Left kidney (tissue), 8 donors: Measurements from ENCODE around the gene AAMP. TPM values are rescaled to one million over a fixed set of nuclear protein-coding genes. Genes with fewer than 3 reads are reported as not detected.
A peak's percentile ranks its signal among the peaks of the same experiment; 100 is the strongest.
"Not testable (repeated sequence)": the region's sequence is repeated elsewhere in the genome, so short reads cannot be mapped to it uniquely, and the experiment has no call there.

ENCODE experiments used
- DNase-seq: peaks from one replicate; pipeline ENCODE4 v3.0.0-alpha.2; 2013
- long read RNA-seq, 8 donors: transcript quantifications; one replicate each; lab custom pipeline, GENCODE V29; 2026
- polyA plus RNA-seq: library from polyadenylated mRNA; unstranded; fragments of 120-200 nt; gene quantifications from one replicate; pipeline ENCODE4 v1.2.1, GENCODE V29; 2013; ENCODE audit not compliant: insufficient read length

The AAMP gene, protein sequence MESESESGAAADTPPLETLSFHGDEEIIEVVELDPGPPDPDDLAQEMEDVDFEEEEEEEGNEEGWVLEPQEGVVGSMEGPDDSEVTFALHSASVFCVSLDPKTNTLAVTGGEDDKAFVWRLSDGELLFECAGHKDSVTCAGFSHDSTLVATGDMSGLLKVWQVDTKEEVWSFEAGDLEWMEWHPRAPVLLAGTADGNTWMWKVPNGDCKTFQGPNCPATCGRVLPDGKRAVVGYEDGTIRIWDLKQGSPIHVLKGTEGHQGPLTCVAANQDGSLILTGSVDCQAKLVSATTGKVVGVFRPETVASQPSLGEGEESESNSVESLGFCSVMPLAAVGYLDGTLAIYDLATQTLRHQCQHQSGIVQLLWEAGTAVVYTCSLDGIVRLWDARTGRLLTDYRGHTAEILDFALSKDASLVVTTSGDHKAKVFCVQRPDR
- polyA plus RNA-seq: 117 TPM
- long read RNA-seq, donor 1, transcript AAMP-201 (11 exons, 1,886 nt): major isoform, 46 of 381 reads
- long read RNA-seq, donor 1, transcript AAMP-202 (10 exons, 1,761 nt): minor isoform, 9 of 381 reads
- long read RNA-seq, donor 1, partial matches to known transcripts: 126 of 381 reads
- long read RNA-seq, donor 1, other reads (novel, unspliced or antisense): 193 of 381 reads
- long read RNA-seq, donor 2, transcript AAMP-204 (11 exons, 1,804 nt): minor isoform, 6 of 61 reads
- long read RNA-seq, donor 2, transcript AAMP-201 (11 exons, 1,886 nt): major isoform, 41 of 61 reads
- long read RNA-seq, donor 2, partial matches to known transcripts: 7 of 61 reads
- long read RNA-seq, donor 2, other reads (novel, unspliced or antisense): 0 of 61 reads
- long read RNA-seq, donor 3, transcript AAMP-201 (11 exons, 1,886 nt): major isoform, 31 of 38 reads
- long read RNA-seq, donor 3, partial matches to known transcripts: 0 of 38 reads
- long read RNA-seq, donor 3, other reads (novel, unspliced or antisense): 0 of 38 reads
- long read RNA-seq, donor 4, partial matches to known transcripts: 0 of 1 reads
- long read RNA-seq, donor 4, other reads (novel, unspliced or antisense): 0 of 1 reads
- long read RNA-seq, donor 5, transcript AAMP-201 (11 exons, 1,886 nt): major isoform, 53 of 720 reads
- long read RNA-seq, donor 5, transcript AAMP-204 (11 exons, 1,804 nt): minor isoform, 10 of 720 reads
- long read RNA-seq, donor 5, partial matches to known transcripts: 266 of 720 reads
- long read RNA-seq, donor 5, other reads (novel, unspliced or antisense): 387 of 720 reads
- long read RNA-seq, donor 6, transcript AAMP-202 (10 exons, 1,761 nt): minor isoform, 7 of 72 reads
- long read RNA-seq, donor 6, transcript AAMP-204 (11 exons, 1,804 nt): minor isoform, 5 of 72 reads
- long read RNA-seq, donor 6, transcript AAMP-201 (11 exons, 1,886 nt): major isoform, 38 of 72 reads
- long read RNA-seq, donor 6, partial matches to known transcripts: 18 of 72 reads
- long read RNA-seq, donor 6, other reads (novel, unspliced or antisense): 0 of 72 reads
- long read RNA-seq, donor 7, transcript AAMP-201 (11 exons, 1,886 nt): major isoform, 56 of 410 reads
- long read RNA-seq, donor 7, transcript AAMP-202 (10 exons, 1,761 nt): minor isoform, 7 of 410 reads
- long read RNA-seq, donor 7, partial matches to known transcripts: 335 of 410 reads
- long read RNA-seq, donor 7, other reads (novel, unspliced or antisense): 5 of 410 reads
- long read RNA-seq, donor 8, transcript AAMP-201 (11 exons, 1,886 nt): major isoform, 18 of 33 reads
- long read RNA-seq, donor 8, partial matches to known transcripts: 6 of 33 reads
- long read RNA-seq, donor 8, other reads (novel, unspliced or antisense): 0 of 33 reads

DNA sequence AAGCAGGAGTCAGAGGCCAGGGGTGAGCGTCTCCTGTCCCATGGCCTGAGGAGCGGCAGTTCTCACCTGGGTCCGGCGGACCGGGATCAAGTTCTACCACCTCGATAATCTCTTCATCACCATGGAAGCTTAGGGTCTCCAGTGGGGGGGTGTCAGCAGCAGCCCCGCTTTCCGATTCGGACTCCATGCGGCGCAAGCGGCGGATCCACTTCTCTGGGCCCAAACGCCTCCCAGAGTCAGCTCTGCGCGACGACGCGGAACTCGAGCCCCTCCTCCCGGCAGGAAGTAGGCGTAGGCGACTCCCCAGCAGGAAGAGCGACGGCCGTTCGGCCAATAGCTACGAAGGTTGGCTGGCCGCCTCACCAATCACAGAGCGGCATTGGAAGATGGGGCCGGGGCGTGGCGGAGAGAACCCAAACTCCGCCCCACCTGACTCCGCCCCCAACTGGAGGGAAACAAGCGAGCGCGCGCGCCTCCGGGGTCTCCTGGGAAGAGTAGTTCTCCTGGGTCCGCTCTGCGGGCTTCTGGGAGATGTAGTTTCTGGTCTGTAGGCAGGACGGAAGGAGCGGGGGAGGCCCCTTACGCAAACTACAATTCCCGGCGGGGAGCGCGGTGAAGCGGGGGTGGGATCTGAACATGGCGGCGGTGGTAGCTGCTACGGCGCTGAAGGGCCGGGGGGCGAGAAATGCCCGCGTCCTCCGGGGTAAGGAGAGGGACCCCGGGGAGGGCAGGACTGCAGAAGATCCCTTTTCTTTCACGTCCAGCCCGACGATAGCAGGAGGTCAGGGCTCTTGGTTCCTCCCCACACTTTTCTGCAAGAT is at the start of gene AAMP, which contains the start of gene PNKD:
AAMP (minus strand) TSS at position 238 of the 821 bp plus-strand sequence; CDS start at position 187, 51 bp downstream.
PNKD (plus strand) TSS at position 620 of the 821 bp plus-strand sequence; CDS start at position 637, 17 bp downstream.
- DNase-seq: peak; percentile 100

DNA sequence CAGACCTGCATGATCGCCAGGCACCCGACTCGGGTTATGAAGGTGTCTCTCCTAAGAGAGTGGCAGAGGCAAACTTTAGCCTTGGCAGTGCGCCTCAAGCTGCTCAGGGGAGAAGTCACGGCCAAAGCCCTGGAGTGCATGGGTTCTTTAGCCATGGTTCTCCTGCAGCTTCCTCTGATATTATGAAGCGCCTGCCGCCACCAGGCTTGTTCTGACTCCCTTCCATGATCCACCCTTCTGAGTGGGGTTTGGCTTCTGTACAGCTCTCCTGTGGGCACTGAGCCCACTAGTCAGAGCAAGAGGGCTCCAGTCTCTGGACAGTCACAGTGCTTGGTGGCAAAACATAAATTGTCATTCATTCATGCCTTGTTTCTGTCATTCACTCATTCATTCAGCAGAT is 48.3 kb upstream of the AAMP start:
- no peak for DNase-seq

DNA sequence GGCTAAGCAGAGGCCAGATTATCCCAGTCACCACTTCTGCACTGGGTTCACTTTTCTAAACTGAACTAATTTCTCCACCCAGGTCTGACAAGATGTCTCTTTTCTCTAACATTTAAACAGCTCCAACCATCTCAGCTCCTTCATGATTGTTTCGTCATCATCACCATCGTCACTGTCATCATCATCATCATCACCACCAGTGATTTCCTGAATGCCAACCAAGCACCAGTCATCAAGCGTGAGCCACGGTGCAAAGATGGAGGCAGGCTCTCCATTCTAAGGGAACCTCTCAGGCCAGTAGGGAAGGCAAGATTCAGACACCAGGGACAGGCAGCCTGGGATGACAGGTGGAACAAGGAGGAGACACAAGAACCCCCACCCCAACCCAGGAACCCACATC is 47.9 kb upstream of the AAMP start:
- DNase-seq: no peak

DNA sequence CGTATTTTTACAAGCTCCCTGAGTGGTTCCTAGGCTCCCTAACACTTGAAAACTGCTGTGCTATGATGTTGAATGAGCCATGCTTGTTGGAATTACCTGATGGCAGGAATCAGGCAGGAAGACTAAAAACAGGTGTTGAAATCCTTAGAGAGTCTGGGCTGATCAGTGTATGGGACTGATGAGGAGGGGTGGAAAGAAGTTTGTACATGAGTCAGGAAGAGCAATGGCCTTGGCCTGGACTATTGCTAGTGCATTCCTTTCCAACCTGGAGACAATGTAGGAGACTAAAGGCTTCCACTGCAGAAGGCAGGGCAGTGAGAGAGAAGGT is 47.3 kb upstream of the AAMP start:
- no peak for DNase-seq

DNA sequence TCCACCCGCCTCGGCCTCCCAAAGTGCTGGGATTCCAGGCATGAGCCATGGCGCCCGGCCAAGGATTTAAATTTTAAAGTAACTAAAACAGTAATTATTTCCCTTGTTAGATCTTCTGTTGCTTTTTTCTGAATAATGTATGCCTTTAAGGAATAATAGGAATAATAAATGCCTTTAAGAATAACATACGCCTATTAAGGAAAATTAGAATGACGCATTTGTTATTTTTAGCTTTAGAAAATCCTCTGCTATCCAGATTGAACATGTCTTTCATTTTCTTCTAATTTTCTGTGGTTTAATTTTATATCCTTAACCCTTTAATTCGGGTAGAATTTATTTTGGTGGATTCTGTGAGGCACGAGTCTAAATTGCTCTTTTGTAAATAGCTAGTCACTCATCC is 45.5 kb upstream of the AAMP start:
- no peak for DNase-seq

DNA sequence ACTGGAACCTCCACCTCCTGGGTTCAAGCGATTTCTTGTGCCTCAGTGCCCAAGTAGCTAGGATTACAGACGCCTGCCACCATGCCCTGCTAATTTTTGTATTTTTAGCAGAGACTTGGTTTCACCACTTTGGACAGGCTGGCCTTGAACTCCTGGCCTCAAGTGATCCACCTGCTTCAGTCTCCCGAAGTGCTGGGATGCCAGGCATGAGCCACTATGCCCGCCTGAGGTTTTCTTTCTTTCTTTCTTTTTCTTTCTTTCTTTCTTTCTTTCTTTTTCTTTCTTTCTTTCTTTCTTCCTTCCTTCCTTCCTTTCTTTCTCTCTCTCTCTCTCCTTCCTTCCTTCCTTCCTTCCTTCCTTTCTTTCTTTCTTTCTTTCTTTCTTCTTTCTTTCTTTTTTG is 44.8 kb upstream of the AAMP start:
- not testable (repeated sequence) for DNase-seq

DNA sequence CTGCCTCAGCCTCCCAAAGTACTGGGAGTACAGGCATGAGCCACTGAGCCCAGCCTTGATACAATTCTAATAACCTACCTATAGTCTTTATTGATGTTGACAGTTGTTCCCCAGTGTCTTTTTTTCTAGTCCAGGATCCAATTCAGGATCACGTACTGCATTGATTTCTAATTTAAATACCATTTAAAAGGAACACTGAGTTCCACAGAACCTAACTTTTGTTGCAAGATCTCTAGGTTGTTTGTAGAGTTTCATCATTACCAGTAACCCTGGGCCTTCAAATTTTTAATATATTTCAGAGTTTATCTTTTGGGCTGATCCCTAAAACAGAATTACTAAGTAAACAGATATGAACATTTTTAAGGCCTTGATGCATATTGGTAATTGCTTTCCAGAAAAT is 43.4 kb upstream of the AAMP start:
- DNase-seq: no peak

DNA sequence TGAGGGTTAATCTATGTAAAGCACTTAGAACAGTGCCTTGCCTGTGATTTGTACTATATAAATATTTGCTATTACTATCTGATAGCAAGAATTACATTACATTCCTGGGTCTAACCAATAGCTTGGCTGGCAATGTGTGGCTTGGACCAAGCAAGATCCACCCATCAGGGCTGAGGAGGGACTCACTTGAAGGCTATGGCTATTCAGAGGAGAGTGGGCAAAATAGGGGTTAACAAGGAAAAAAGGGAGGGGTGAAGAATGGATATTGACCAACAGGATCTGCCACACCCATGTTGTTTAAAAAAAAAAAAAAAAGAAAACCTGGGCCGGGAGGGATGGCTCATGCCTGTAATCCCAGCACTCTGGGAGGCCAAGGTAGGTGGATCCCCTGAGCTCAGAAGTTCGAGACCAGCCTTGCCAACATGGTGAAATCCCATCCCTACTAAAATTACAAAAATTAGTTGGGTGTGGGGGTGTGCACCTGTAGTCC is 42.4 kb upstream of the AAMP start:
- no peak for DNase-seq

DNA sequence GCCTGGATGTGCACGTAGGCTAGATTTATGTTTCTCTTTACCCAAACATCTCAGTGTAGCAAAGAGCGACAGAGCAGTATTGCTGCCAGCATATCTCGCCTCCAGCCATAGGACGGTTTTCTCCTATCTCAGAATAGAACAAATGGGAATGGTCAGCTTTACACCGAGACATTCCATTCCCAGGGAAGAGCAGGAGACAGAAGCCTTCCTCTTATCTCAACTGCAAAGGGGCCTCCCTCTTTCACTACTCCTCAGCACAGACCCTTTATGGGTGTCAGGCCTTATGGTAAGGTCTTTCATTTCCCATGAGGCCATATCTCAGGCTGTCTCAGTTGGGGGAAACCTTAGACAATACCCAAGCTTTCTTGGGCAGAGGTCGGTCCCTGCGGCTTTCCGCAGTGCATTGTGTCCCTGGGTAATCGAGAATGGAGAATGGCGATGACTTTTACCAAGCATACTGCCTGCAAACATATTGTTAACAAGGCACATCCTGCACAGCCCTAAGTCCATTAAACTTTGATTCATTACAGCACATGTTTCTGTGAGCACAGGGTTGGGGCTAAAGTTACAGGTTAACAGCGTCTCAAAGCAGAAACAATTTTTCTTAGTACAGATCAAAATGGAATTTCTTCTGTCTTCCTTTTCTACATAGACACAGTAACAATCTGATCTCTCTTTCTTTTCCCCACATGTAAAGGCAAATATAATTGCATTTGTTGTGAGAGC is 41.8 kb upstream of the AAMP start:
- not testable (repeated sequence) for DNase-seq

DNA sequence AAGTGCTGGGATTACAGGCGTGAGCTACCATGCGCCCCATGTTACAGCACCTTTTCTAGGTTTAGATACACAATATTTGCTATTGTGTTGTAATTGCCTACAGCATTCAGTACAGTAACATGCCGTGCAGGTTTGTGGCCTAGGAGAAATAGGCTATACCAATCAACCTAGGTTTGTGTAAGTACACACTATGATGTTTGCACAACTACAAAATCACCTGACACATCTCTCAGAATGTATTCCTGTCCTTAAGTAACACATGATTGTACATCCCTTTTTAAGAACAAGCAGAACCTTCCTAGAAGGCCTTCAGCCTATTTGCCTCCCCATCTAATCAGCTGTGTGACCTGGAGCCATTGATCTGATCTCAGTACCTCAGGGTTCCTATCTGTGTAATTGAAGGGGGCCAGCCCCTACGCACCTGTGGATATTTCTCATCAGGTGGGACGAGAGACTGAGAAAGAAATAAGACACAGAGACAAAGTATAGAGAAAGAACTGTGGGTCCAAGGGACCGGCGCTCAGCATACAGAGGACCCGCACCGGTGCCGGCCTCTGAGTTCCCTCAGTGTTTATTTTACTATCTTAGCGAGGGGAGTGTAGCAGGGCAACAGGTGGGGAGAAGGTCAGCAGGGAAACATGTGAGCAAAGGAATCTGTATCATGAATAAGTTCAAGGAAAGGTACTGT is 41.1 kb upstream of the AAMP start:
- DNase-seq: no peak

DNA sequence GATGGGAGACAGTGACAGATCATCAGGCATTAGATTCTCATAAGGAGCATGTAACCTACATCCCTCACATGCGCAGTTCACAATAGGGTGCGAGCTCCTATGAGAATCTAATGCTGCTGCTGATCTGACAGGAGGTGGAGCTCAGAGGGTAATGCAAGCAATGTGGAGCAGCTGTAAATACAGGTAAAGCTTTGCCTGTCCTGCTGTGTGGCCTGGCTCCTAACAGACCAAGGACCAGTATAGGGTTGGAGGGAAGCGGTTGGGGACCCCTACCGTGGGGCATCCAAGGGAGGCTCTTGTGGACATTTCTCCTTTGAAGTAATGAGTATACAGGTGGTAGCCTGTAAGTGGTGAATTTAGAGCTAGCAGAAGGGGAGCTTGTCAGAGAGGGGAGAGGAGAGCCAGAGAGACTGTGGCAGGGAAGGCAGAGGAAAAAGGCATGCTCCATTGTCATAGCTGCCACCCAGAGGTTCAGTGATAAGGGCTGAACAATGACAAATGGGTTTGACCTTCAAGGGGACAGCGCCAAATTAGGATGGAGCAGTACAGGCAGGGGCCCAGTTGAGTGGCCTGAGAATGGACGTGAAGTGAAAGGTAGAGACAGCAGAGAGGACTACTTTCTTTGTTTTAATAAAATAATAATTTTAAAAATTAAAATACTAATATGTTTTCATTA is 37.6 kb upstream of the AAMP start:
- no peak for DNase-seq

DNA sequence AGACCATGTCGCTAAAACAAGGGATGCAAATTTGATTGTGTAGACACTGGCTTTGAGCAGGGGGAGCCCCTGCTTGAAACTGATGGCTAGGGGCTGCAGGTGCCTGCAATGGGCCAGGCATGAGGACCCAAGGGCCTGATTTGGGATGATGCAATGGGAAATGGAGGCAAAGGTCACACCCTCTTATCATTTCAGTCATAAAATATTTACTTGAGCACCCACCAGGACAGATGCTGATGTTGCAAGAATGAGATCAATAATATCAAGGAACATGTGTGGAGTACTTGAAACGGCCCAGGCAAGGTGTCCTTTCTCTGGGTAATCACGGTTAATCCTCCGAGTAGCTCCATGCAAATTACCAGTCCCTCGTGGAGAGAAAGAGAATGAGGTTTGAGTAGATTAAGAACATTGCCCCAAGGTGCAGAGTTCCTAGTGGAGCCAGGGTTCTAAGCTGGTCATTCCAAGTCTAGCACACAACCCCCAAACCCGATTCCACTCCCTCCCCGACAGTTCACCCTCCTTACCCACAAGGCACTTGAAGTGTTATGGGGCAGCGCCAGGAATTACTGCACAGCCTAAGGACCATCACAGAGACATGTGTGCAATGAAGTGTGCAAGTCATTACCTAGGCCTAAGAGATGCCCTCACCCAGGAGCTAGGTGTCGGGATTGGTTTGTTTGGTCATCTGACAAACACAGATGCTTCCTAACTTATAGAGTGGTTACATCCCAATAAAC is 36.4 kb upstream of the AAMP start:
- no peak for DNase-seq

DNA sequence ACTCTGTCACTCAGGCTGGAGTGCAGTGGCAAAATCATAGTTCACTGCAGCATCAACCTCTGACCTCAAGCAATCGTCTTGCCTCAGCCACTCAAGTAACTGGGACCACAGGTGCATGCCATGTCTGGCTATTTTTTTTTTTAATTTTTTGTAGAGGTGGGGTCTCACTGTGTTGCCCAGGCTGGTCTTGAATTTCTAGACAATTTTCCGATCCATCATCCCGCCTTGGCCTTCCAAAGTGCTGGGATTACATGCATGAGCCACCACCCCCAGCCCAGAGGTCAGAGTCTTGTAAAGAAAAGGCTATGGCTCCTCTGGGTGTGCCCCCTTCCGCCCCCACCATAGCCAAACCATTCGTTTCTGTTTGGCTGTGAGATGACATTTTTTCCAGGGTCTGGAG is 35.4 kb upstream of the AAMP start:
- no peak for DNase-seq

DNA sequence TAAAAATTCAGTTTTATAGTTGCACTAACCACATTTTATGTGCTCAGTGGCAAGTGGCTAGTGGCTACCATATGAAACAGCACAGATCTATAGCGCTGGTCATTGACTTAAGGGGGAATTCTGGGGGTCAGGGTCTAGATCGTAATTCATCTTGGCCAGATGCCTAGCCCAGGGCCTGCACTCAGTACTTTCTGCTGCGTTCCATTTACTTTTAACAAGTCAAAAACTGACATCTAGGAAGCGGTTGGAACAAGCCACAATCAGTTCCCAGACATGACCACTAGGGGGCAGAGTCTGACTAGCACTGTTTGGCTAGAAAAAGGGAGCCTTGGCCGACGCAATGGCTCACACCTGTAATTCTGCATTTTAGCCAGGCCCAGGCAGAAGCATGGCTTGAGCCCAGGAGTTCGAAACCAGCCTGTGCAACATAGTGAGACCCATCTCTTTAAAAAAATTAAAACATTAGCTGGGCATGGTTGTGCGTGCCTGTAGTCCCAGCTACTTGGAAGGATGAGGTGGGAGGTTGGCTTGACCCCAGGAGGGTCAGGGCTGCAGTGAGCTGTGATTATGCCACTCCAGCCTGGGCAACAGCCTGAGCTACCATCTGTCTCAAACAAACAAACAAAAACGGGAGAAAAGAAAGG is 31.4 kb upstream of the AAMP start:
- DNase-seq: peak; percentile 93

DNA sequence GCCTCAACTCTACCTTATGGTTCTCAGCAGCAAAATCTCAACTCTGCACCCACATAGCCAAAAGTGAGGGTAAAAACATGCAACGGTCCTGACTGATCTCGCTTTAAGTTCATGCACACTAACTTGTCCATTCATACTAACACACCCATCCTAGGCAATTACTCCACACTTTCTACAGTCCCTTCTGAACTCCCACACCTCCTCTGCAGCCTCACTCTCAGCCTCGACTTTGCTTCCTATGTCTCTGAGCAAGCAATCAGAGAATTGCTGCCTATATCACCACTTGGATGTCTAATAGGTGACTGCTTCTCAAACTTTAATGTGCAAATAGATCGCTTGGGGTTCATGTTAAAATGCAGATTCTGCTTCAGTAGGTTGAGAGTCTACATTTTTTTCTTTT is 30.2 kb upstream of the AAMP start:
- no peak for DNase-seq

DNA sequence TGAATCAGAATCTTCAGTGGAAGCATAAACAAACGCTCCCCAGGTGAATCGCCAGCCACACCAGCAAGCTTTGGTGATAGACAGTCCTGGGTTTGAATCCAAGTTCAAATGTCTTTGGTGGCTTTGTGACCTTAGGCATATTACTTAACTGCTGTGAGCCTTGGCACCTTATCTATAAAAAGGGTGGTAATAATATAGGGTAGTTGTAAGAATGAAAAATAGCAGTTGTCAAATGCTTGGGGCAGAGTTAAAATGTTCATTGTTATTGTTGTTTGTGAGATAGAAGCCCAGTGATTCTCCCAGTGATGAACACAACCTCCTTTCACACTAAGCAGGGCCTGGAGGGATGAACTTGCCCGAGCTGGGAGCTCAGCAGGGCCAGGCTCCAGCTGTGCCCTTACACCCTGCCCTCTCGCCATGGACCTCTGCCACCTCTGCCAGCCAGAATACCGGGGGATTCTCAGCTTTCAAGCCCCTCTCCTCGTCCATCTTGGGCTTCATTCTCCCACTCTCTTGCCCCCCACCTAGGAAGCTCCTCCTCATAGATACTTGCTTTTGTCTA is 28.5 kb upstream of the AAMP start:
- no peak for DNase-seq
